OCI-LY3 (cell line): ENCODE results near the gene SOWAHB.

Source experiments
- H2AFZ ChIP-seq: fragments of 200-600, 300-600 bp; shearing (Covaris generic); 2 replicates; pipeline ENCODE4 v1.6.0; 2014; ENCODE audit warnings: antibody characterized with exemption, low read depth, low read length
- H3K27ac ChIP-seq: fragments of 200-600, 300-600 bp; sonication (generic); 2 replicates; pipeline ENCODE4 v1.5.1; 2014; ENCODE audit warnings: mild to moderate bottlenecking, low read length, moderate library complexity, mixed read lengths
- H3K27me3 ChIP-seq: fragments of 200-600, 300-600 bp; sonication (generic); 2 replicates; pipeline ENCODE4 v1.6.1; 2014; ENCODE audit warnings: low read depth, low read length, mixed read lengths
- H3K36me3 ChIP-seq: fragments of 200-600, 300-600 bp; sonication (generic); replicated peaks from 2 replicates; pipeline ENCODE3; 2014; ENCODE audit warnings: low read depth, low read length, mixed read lengths
- H3K4me1 ChIP-seq: fragments of 300-600, 200-600 bp; sonication (generic); 2 replicates; pipeline ENCODE4 v1.6.1; 2014; ENCODE audit warnings: low read length, mixed read lengths
- H3K4me2 ChIP-seq: fragments of 200-600, 300-600 bp; sonication (generic); 2 replicates; pipeline ENCODE4 v1.6.1; 2014; ENCODE audit warnings: low read length, mixed read lengths
- H3K4me3 ChIP-seq: fragments of 300-600, 200-600 bp; sonication (generic); 2 replicates; pipeline ENCODE4 v1.5.1; 2014; ENCODE audit warnings: antibody characterized with exemption, mild to moderate bottlenecking, low read length, moderate library complexity
- H3K79me2 ChIP-seq: fragments of 300-600, 200-600 bp; shearing (Covaris generic); 2 replicates; pipeline ENCODE4 v1.6.1; 2014; ENCODE audit warnings: mild to moderate bottlenecking, low read length, mixed read lengths
- H3K9ac ChIP-seq: fragments of 300-600, 200-600 bp; shearing (Covaris generic); 2 replicates; pipeline ENCODE4 v1.6.0; 2014; ENCODE audit warnings: mild to moderate bottlenecking, low read length, moderate library complexity
- H3K9me3 ChIP-seq: fragments of 200-600, 300-600 bp; shearing (Covaris generic); 2 replicates; pipeline ENCODE4 v1.6.1; 2014; ENCODE audit warnings: low read length, mixed read lengths; ENCODE audit not compliant: insufficient read depth
- H4K20me1 ChIP-seq: fragments of 200-600, 300-600 bp; sonication (generic); 2 replicates; pipeline ENCODE4 v1.6.1; 2016; ENCODE audit warnings: low read length, mixed read lengths; ENCODE audit not compliant: insufficient read depth
- EZH2phosphoT487 ChIP-seq: fragments of 200-600 bp; shearing (Covaris generic); IDR thresholded peaks from 2 replicates; pipeline ENCODE4 v1.6.1; 2018; ENCODE audit warnings: antibody characterized with exemption, mixed run types, low read depth
- TF ChIP-seq, protein P1 (sequence below): fragments of 200-600, 300-600 bp; sonication (generic); IDR thresholded peaks from 2 replicates; pipeline ENCODE4 v1.5.1; 2014; ENCODE audit warnings: antibody characterized with exemption, low read length, low read depth

Gene SOWAHB

DNA sequence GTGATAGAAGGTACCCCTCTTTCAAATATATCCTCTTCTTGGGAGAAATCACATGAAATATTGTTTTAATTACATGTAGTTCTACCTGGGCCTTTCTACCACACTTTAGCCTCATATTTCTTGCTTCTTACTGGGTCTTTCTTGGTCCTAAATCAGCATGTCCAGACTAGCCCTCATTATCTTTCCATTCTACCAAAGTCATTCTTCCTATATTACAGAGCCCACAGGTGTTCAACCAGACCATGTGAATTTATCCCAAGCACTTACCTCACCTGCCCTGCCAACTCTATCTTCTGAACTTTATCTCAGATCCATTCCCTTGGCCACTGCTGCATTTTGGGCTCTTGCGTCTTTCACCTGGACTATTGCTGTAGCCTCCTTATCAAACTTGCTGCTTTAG, 11.8 kb upstream of the SOWAHB start:
- Histone ChIP-seq H3K79me2 (no peaks in the 10 kb centered on the region), H3K36me3 (no peaks in the 10 kb centered on the region), H3K4me1 (no peaks in the 10 kb centered on the region), H3K27me3 (no peaks in the 10 kb centered on the region), H3K4me3 (no peak overlapping the region), H4K20me1 (no peaks in the 10 kb centered on the region), H3K4me2 (no peak overlapping the region), H2AFZ (no peak overlapping the region), H3K27ac (no peak overlapping the region), H3K9ac (no peak overlapping the region), H3K9me3 (no peaks in the 10 kb centered on the region)
- TF ChIP-seq, protein P1, sequence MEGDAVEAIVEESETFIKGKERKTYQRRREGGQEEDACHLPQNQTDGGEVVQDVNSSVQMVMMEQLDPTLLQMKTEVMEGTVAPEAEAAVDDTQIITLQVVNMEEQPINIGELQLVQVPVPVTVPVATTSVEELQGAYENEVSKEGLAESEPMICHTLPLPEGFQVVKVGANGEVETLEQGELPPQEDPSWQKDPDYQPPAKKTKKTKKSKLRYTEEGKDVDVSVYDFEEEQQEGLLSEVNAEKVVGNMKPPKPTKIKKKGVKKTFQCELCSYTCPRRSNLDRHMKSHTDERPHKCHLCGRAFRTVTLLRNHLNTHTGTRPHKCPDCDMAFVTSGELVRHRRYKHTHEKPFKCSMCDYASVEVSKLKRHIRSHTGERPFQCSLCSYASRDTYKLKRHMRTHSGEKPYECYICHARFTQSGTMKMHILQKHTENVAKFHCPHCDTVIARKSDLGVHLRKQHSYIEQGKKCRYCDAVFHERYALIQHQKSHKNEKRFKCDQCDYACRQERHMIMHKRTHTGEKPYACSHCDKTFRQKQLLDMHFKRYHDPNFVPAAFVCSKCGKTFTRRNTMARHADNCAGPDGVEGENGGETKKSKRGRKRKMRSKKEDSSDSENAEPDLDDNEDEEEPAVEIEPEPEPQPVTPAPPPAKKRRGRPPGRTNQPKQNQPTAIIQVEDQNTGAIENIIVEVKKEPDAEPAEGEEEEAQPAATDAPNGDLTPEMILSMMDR = no peak
- no peak for TF ChIP-seq EZH2phosphoT487

- TF ChIP-seq EZH2phosphoT487 = no peak
- TF ChIP-seq, protein P1 = no peak
- H3K27me3 ChIP-seq = no peaks in the 10 kb centered on the region
- no peak overlapping the region for H3K9ac ChIP-seq
- no peaks in the 10 kb centered on the region for H3K4me1 ChIP-seq
- H4K20me1 ChIP-seq = no peaks in the 10 kb centered on the region
- H3K36me3 ChIP-seq = no peaks in the 10 kb centered on the region
- H2AFZ ChIP-seq = no peak overlapping the region
- H3K79me2 ChIP-seq = no peaks in the 10 kb centered on the region
- no peaks in the 10 kb centered on the region for H3K9me3 ChIP-seq
- H3K4me2 ChIP-seq = no peak overlapping the region
- H3K27ac ChIP-seq = no peak overlapping the region
- H3K4me3 ChIP-seq = no peak overlapping the region
Measured at GRCh38 chr4:76905521-76905920, 7.6 kb upstream of the SOWAHB start.

- H3K27ac ChIP-seq = no peak overlapping the region
- no peak overlapping the region for H3K9ac ChIP-seq
- TF ChIP-seq, protein P1 = no peak
- no peak for TF ChIP-seq EZH2phosphoT487
- no peaks in the 10 kb centered on the region for H4K20me1 ChIP-seq
- no peaks in the 10 kb centered on the region for H3K27me3 ChIP-seq
- no peaks in the 10 kb centered on the region for H3K79me2 ChIP-seq
- H3K4me1 ChIP-seq = no peaks in the 10 kb centered on the region
- H3K36me3 ChIP-seq = no peaks in the 10 kb centered on the region
- no peak overlapping the region for H2AFZ ChIP-seq
- H3K4me2 ChIP-seq = no peak overlapping the region
- no peaks in the 10 kb centered on the region for H3K9me3 ChIP-seq
- H3K4me3 ChIP-seq = no peak overlapping the region
Measured at GRCh38 chr4:76904646-76905190, 6.8 kb upstream of the SOWAHB start.

- Histone ChIP-seq H4K20me1 (no peaks in the 10 kb centered on the region), H3K4me3 (no peak overlapping the region), H3K4me2 (no peak overlapping the region), H2AFZ (no peak overlapping the region), H3K36me3 (no peaks in the 10 kb centered on the region), H3K4me1 (no peaks in the 10 kb centered on the region), H3K79me2 (no peaks in the 10 kb centered on the region), H3K9ac (no peak overlapping the region), H3K9me3 (no peaks in the 10 kb centered on the region), H3K27me3 (no peaks in the 10 kb centered on the region), H3K27ac (no peak overlapping the region)
- TF ChIP-seq EZH2phosphoT487 = no peak
- TF ChIP-seq, protein P1 = no peak
Measured at GRCh38 chr4:76902233-76902890, 4.4 kb upstream of the SOWAHB start.
